GM23248 (cell line): ENCODE results near the gene MPDZ.

ENCODE experiments used
- EZH2 ChIP-seq: fragments of 200-600 bp; sonication (generic); IDR thresholded peaks from 2 replicates; pipeline ENCODE4 v1.6.1; 2018; ENCODE audit warnings: antibody characterized with exemption, mild to moderate bottlenecking; ENCODE audit not compliant: insufficient read depth, poor library complexity, severe bottlenecking
- EZH2phosphoT487 ChIP-seq: fragments of 200-600 bp; sonication (generic); IDR thresholded peaks from 2 replicates; pipeline ENCODE4 v1.6.1; 2018; ENCODE audit warnings: antibody characterized with exemption, moderate library complexity, mild to moderate bottlenecking, low read depth; ENCODE audit not compliant: insufficient read depth

- TF ChIP-seq EZH2 = no peak
- no peak for TF ChIP-seq EZH2phosphoT487
These were observed 73.7 kb downstream of the MPDZ start for GRCh38 chr9:13205824-13206223.
